K562 (cell line): ENCODE results near the gene DCTN2. TPM values are rescaled to one million over a fixed set of nuclear protein-coding genes. Genes with fewer than 3 reads are reported as not detected.

Source experiments
- ATAC-seq: fragments of 200-7000 bp; cut with Tn5 transposase; 3 replicates; pipeline ENCODE4 v1.9.1; 2020; ENCODE audit warnings: moderate library complexity
- BruUV-seq: library from RNA; stranded (reverse); fragments of 400-500 nt; replicated peaks from 2 replicates; lab custom pipeline; 2021; lab: Mats Ljungman, UMichigan
- CTCF ChIA-PET: fragments of 300-600 bp; formaldehyde crosslinking; extraction: SDS; loops from one replicate; lab custom pipeline; 2021; ENCODE audit warnings: low intra/inter-chr PET ratio; lab: Yijun Ruan, JAX
- POLR2A ChIA-PET: fragments of 300-600, 350-650 bp; sonication (Branson Sonifier 250); formaldehyde crosslinking; extraction: SDS; loops from one replicate; lab custom pipeline; 2021; ENCODE audit warnings: antibody characterized with exemption, inconsistent platforms; lab: Yijun Ruan, JAX
- DNase-seq, 4 experiments: peaks; one replicate each; pipeline versions ENCODE4 v3.0.0 to v3.0.0-alpha.2; 2011 to 2018; ENCODE audit warnings: low spot score in 3 of 4, mixed read lengths in 3 of 4; ENCODE audit errors: extremely low read depth in 1 of 4
- FAIRE-seq: peaks from 2 replicates; lab custom pipeline; 2011; peaks lifted over from hg19 to GRCh38; lab: Jason Lieb, UNC
- H2AFZ ChIP-seq: 2 replicates; pipeline ENCODE4 v1.6.0; 2011; ENCODE audit warnings: low read depth, low read length, control low read depth, inconsistent platforms
- H3K27ac ChIP-seq: fragments of 200-600 bp; 3 replicates; pipeline ENCODE4 v1.8.0; 2011; ENCODE audit warnings: low read depth, mild to moderate bottlenecking, control low read depth, inconsistent platforms, low read length, moderate library complexity, mixed read lengths; ENCODE audit errors: extremely low read depth
- H3K27me3 ChIP-seq, 2 experiments: fragments of 300-600 bp in 1 of 2; 2 replicates in 1 of 2; 3 replicates in 1 of 2; pipeline versions ENCODE4 v1.6.0 to v1.8.0; 2011; ENCODE audit warnings: inconsistent platforms in 2 of 2, low read length in 2 of 2, mild to moderate bottlenecking in 1 of 2, mixed read lengths in 1 of 2, moderate library complexity in 1 of 2; ENCODE audit not compliant: control insufficient read depth in 2 of 2, insufficient read depth in 2 of 2
- H3K36me3 ChIP-seq: fragments of 300-600 bp; 3 replicates; pipeline ENCODE4 v1.8.0; 2011; ENCODE audit warnings: mild to moderate bottlenecking, low read length, inconsistent platforms; ENCODE audit not compliant: control insufficient read depth, insufficient read depth
- H3K4me1 ChIP-seq, 2 experiments: fragments of 200-600 bp in 1 of 2; replicated peaks in 1 of 2; 2 replicates in 1 of 2; 3 replicates in 1 of 2; pipeline versions ENCODE4 v1.5.1 to v1.8.0; 2011; ENCODE audit warnings: inconsistent platforms in 2 of 2, low read length in 2 of 2, mild to moderate bottlenecking in 1 of 2, mixed read lengths in 1 of 2, moderate library complexity in 1 of 2; ENCODE audit not compliant: control insufficient read depth in 2 of 2, insufficient read depth in 2 of 2
- H3K4me2 ChIP-seq: 2 replicates; pipeline ENCODE4 v1.6.1; 2011; ENCODE audit warnings: low read length, control low read depth, inconsistent platforms, mixed read lengths; ENCODE audit not compliant: insufficient read depth
- H3K4me3 ChIP-seq: fragments of 200-600 bp; sonication (generic), shearing (Covaris generic); 2 replicates; pipeline ENCODE4 v1.5.1; 2016; ENCODE audit warnings: control low read depth, inconsistent platforms
- H3K79me2 ChIP-seq: fragments of 200-600 bp; 3 replicates; pipeline ENCODE4 v1.8.0; 2011; ENCODE audit warnings: low read length, inconsistent platforms; ENCODE audit not compliant: control insufficient read depth, insufficient read depth
- H3K9ac ChIP-seq, 2 experiments: 2 replicates each; pipeline versions ENCODE4 v1.6.0 to v1.6.1; 2011; ENCODE audit warnings: low read depth in 2 of 2, low read length in 2 of 2, control low read depth in 1 of 2, inconsistent platforms in 1 of 2, mild to moderate bottlenecking in 1 of 2, mixed read lengths in 1 of 2; ENCODE audit not compliant: insufficient read depth in 1 of 2
- H3K9me1 ChIP-seq: one replicate; pipeline ENCODE4 v1.6.0; 2011; ENCODE audit warnings: inconsistent platforms, mild to moderate bottlenecking, low read length, moderate library complexity; ENCODE audit not compliant: control insufficient read depth, insufficient read depth
- H3K9me3 ChIP-seq: replicated peaks from 2 replicates; pipeline ENCODE4 v1.5.1; 2011; ENCODE audit warnings: low read depth, low read length, inconsistent platforms; ENCODE audit not compliant: control insufficient read depth, insufficient read depth
- H4K20me1 ChIP-seq: replicated peaks from 2 replicates; pipeline ENCODE4 v1.6.1; 2011; ENCODE audit warnings: low read length, inconsistent platforms, mixed read lengths; ENCODE audit not compliant: control insufficient read depth, insufficient read depth
- DPF2 ChIP-seq: fragments of 450-650 bp; IDR thresholded peaks from 2 replicates; pipeline ENCODE4 v1.6.1; 2016
- EP400 ChIP-seq: fragments of 450-650 bp; IDR thresholded peaks from 2 replicates; pipeline ENCODE4 v1.6.1; 2017; ENCODE audit warnings: antibody characterized with exemption, mild to moderate bottlenecking, moderate library complexity
- HEY1 ChIP-seq: fragments of 250-450 bp; sonication (Bioruptor Pico); IDR thresholded peaks from 2 replicates; pipeline ENCODE4 v1.5.0; 2020; ENCODE audit warnings: mild to moderate bottlenecking, moderate library complexity, borderline replicate concordance
- POLR2AphosphoS2 ChIP-seq: IDR thresholded peaks from 2 replicates; pipeline ENCODE4 v1.6.1; 2012; ENCODE audit warnings: low read length, improper control_type of control experiment
- RAD51 ChIP-seq: fragments of 450-650 bp; IDR thresholded peaks from 2 replicates; pipeline ENCODE4 v1.7.1; 2016; ENCODE audit warnings: low read depth, mild to moderate bottlenecking, borderline replicate concordance
- RNF219 ChIP-seq: fragments of 250-450 bp; sonication (Bioruptor Pico); IDR thresholded peaks from 2 replicates; pipeline ENCODE4 v1.5.0; 2022; ENCODE audit warnings: mild to moderate bottlenecking
- in situ Hi-C: fragments of 300-500 bp; cut with MboI; formaldehyde crosslinking; loops from 4 replicates; pipeline ENCODE4 v1.15.0; 2018; ENCODE audit warnings: inconsistent platforms, mixed read lengths
- intact Hi-C: fragments of 100-400 bp; cut with micrococcal nuclease; formaldehyde crosslinking; loops from 2 replicates; pipeline ENCODE4 v1.14.2; 2022
- polyA plus RNA-seq, 8 experiments: library from polyadenylated mRNA; depleted of rRNA in 4 of 8; stranded (reverse) in 5 of 8; unstranded in 3 of 8; fragments of >200 nt; fragmentation: Nextera tagmentation in 2 of 8; fragmentation: Illumina TruSeq in 1 of 8; extraction: Ambion mirVana in 2 of 8; extraction: Trizol in 1 of 8; gene quantifications; 2 replicates each; pipeline versions ENCODE4 v1.2.1 to v1.2.3, GENCODE V29; 2011 to 2014; ENCODE audit warnings: inconsistent platforms in 1 of 8, missing spikeins in 1 of 8
- total RNA-seq, 7 experiments: library from RNA; depleted of rRNA in 6 of 7; stranded (reverse); fragments of >200 nt in 6 of 7; fragmentation: Illumina TruSeq in 2 of 7; extraction: Trizol in 2 of 7; gene quantifications; 2 replicates each; pipeline versions ENCODE4 v1.2.1 to v1.2.3, GENCODE V29; 2011 to 2021; ENCODE audit warnings: low replicate concordance in 1 of 7

DCTN2 gene
- total and polyA plus RNA-seq, 9 of the 15 experiments (the other 6 are each of a cell fraction or from before 2014, with no cell fraction given), result 43.6 to 270 (median 125) TPM

DNA sequence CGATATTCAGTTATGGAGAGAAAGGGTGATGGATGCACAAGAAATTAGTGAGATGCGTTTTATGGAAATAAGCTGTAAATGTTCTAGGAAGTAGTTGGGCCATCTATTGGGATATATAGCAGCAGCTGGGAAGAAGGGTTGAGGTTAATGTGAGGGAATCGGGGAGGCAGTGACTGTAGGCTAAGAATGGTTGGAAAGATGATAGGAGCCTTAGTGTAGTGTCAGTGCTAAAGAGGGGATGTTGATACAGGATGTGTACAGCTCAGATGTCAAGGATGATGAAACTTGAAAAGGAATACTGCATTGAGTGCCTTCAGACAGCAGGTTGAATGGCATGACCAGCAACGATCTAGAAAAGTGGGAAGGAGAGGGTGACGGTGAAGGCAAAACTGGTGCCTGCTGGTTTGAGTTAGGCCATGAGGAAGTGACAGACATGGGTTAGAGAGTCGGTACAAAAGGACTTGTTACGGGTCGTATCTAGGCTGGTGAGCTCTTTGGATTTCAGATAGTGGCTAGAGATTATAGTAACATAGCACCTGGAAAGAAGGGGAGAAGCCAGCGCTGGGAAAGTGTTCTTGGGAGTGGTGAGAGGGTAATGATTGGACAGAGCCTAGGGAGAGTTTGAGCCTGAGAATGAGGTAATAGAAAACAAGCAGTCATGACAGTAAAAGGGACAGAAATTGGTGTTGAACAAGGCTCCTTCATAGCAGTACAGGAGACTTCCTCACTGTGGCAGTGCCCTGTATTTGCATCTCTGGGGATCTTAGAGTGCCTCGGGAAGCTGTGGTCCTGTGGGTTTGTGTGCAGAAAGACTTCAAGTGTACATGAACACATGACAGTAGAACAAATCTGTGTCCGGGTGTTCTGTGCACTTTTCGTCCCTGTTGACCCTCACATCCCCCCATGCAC lies 49.5 kb downstream of the DCTN2 start (continued):
- TF ChIP-seq DPF2 (no peak), HEY1 (CRISPR knock-in tag) (no peak), EP400 (no peak)

- Histone ChIP-seq H3K9me3 (0 out of 2 replicates have a peak, but pooled peaks cover 3% of the 10 kb centered on the region), H3K79me2 (peaks cover 9% of the 10 kb centered on the region; the same call in 1 of the 3 replicates), H3K36me3 (peaks cover 68% of the 10 kb centered on the region), H3K4me3 (no peak overlapping the region), H3K9ac (no peak overlapping the region), H3K27me3 (no peaks in the 10 kb centered on the region), H3K4me1 (no peaks in the 10 kb centered on the region), H4K20me1 (0 out of 2 replicates have a peak, but pooled peaks cover 6% of the 10 kb centered on the region), H3K9me1 (peaks cover 6% of the 10 kb centered on the region), H3K4me2 (no peak overlapping the region), H2AFZ (no peak overlapping the region), H3K27ac (no peak overlapping the region)
- ATAC-seq (peak; percentile 12), DNase-seq (no peak), FAIRE-seq (no peak)
- CTCF ChIA-PET, result no interaction called here
- POLR2A ChIA-PET, result interaction anchor here (0.6 to 1.8 kb wide), 11 partner anchors 8 to 270 kb away, joined by 3 to 9 read pairs (median 4); partner anchors contain the start of gene DDIT3
- BruUV-seq, result no TSS peak
- in situ Hi-C loops (no loop called here), intact Hi-C loops (no loop called here)
- TF ChIP-seq RNF219 (peak; percentile 4; the same call in 1 of the 2 replicates), POLR2AphosphoS2 (peak; percentile 67; the same call in 1 of the 2 replicates), RAD51 (no peak)
Observed at GRCh38 chr12:57496822-57497221, 50.2 kb downstream of the DCTN2 start.
